ENCODE results near the gene SYNGAP1. TPM values are rescaled to one million over a fixed set of nuclear protein-coding genes. Genes with fewer than 3 reads are reported as not detected.

The SYNGAP1 gene
- total RNA-seq, 2 donors from 2014 or later = 82.3 to 83.9 TPM

GRCh38 chr6:33502486-33502885 is 82.6 kb downstream of the SYNGAP1 start:
- no peak overlapping the region for H3K4me3 Mint-ChIP-seq
- ATAC-seq (no peak), DNase-seq (no peak)
- no peak overlapping the region for H3K27ac Mint-ChIP-seq
- peaks cover 7% of the 10 kb centered on the region for H3K27me3 Mint-ChIP-seq
- no peaks in the 10 kb centered on the region for H3K9me3 ChIP-seq (ENCODE audit: control insufficient read depth, low read length, poor library complexity, severe bottlenecking)
- H3K36me3 Mint-ChIP-seq (ENCODE audit: low read depth) = no peaks in the 10 kb centered on the region
- no peaks in the 10 kb centered on the region for H3K4me1 Mint-ChIP-seq

- Mint-ChIP-seq H3K36me3 (ENCODE audit: low read depth) (no peaks in the 10 kb centered on the region), H3K27ac (no peak overlapping the region), H3K4me1 (peaks cover 7% of the 10 kb centered on the region), H3K4me3 (no peak overlapping the region), H3K27me3 (peaks cover 15% of the 10 kb centered on the region)
- ATAC-seq (no peak), DNase-seq (no peak)
- no peaks in the 10 kb centered on the region for H3K9me3 ChIP-seq (ENCODE audit: control insufficient read depth, low read length, poor library complexity, severe bottlenecking)
Measured at GRCh38 chr6:33504486-33504885, 84.6 kb downstream of the SYNGAP1 start.

Other genes starting within 250 kb of the SYNGAP1 start
- gene COL11A2, start 227.6 kb upstream of the SYNGAP1 start, total RNA-seq = under 1 TPM; 0.52 to 0.89 TPM
- gene RXRB, start 219.4 kb upstream of the SYNGAP1 start, total RNA-seq = 10 to 100 TPM; 51.0 to 64.4 TPM
- 10 to 100 TPM; 22.4 to 25.8 TPM for gene SLC39A7, start 219.2 kb upstream of the SYNGAP1 start, total RNA-seq
- gene HSD17B8, start 215.4 kb upstream of the SYNGAP1 start, total RNA-seq = 10 to 100 TPM in 1 of 2 donors, 1 to 10 TPM in 1; 7.6 to 11.9 TPM
- gene RING1, start 211.6 kb upstream of the SYNGAP1 start, total RNA-seq = 10 to 100 TPM; 27.9 to 28.2 TPM
- gene VPS52, start 148.2 kb upstream of the SYNGAP1 start, total RNA-seq = 10 to 100 TPM; 66.5 to 68.3 TPM
- 1,000 to 10,000 TPM; 4,373 to 4,641 TPM for gene RPS18, start 148.0 kb upstream of the SYNGAP1 start, total RNA-seq
- 10 to 100 TPM; 10.1 to 13.0 TPM for gene B3GALT4, start 142.9 kb upstream of the SYNGAP1 start, total RNA-seq
- gene WDR46, start 130.8 kb upstream of the SYNGAP1 start, total RNA-seq = 10 to 100 TPM; 32.1 to 38.6 TPM
- 10 to 100 TPM; 16.5 to 25.7 TPM for gene PFDN6, start 130.5 kb upstream of the SYNGAP1 start, total RNA-seq
- 10 to 100 TPM; 42.1 to 56.2 TPM for gene RGL2, start 121.1 kb upstream of the SYNGAP1 start, total RNA-seq
- gene TAPBP, start 106.0 kb upstream of the SYNGAP1 start, total RNA-seq = 100 to 1,000 TPM; 269 to 344 TPM
- 10 to 100 TPM; 17.1 to 20.2 TPM for gene ZBTB22, start 102.3 kb upstream of the SYNGAP1 start, total RNA-seq
- 10 to 100 TPM; 34.5 to 49.0 TPM for gene DAXX, start 97.1 kb upstream of the SYNGAP1 start, total RNA-seq
- 1 to 10 TPM; 1.3 to 3.7 TPM for gene KIFC1, start 28.2 kb upstream of the SYNGAP1 start, total RNA-seq
- 100 to 1,000 TPM; 448 to 472 TPM for gene PHF1, start 9.1 kb upstream of the SYNGAP1 start, total RNA-seq
- gene CUTA, start 2.0 kb upstream of the SYNGAP1 start, total RNA-seq = 100 to 1,000 TPM; 195 to 196 TPM
- 1 to 10 TPM; 3.9 to 4.4 TPM for gene ZBTB9, start 34.5 kb downstream of the SYNGAP1 start, total RNA-seq
- gene BAK1, start 160.2 kb downstream of the SYNGAP1 start, total RNA-seq = 10 to 100 TPM; 27.7 to 34.6 TPM
- gene ITPR3, start 201.3 kb downstream of the SYNGAP1 start, total RNA-seq = 10 to 100 TPM; 48.1 to 48.3 TPM

Measured in T-helper 17 cell (primary cell).